Peyer's patch (tissue), 4 donors: Measurements from ENCODE around the gene MTUS2. TPM values are rescaled to one million over a fixed set of nuclear protein-coding genes. Genes with fewer than 3 reads are reported as not detected.

Experiments used
- DNase-seq, 3 donors: peaks; one replicate each; pipeline ENCODE4 v3.0.0-alpha.2; 2017 to 2019
- H3K27ac ChIP-seq, 4 donors: fragments of 200-600 bp; sonication (generic); one replicate each; pipeline ENCODE4 v1.5.1; 2016 to 2019
- H3K27me3 ChIP-seq, 2 donors: fragments of 200-600 bp; sonication (generic); one replicate each; pipeline ENCODE4 v1.5.1; 2019
- H3K36me3 ChIP-seq, 3 donors: fragments of 200-600 bp; sonication (generic); one replicate each; pipeline ENCODE4 v1.5.1; 2016 to 2019
- H3K4me1 ChIP-seq, 4 donors: fragments of 200-600 bp; sonication (generic); one replicate each; pipeline ENCODE4 v1.5.1; 2016 to 2019
- H3K4me3 ChIP-seq, 4 donors: fragments of 200-600 bp; sonication (generic); 1 replicate in 3 of 4; 2 replicates in 1 of 4; pipeline ENCODE4 v1.5.1; 2016 to 2019; ENCODE audit warnings: mild to moderate bottlenecking in 1 of 4
- H3K9me3 ChIP-seq, 4 donors: fragments of 200-600 bp; sonication (generic); one replicate each; pipeline ENCODE4 v1.5.1; 2016 to 2019; ENCODE audit warnings: mild to moderate bottlenecking in 1 of 4
- POLR2A ChIP-seq, 2 donors: fragments of 450-650 bp; IDR thresholded peaks; one replicate each; pipeline ENCODE4 v1.5.1; 2017; ENCODE audit warnings: antibody characterized with exemption in 2 of 2, mild to moderate bottlenecking in 2 of 2, moderate library complexity in 2 of 2
- total RNA-seq, 4 donors: library from RNA; depleted of rRNA; stranded (reverse); fragments of >200 nt; gene quantifications; one replicate each; pipeline ENCODE4 v1.1.0, GENCODE V29; 2016
- TF ChIP-seq, protein P1 (sequence below), 6 experiments: fragments of 450-650 bp in 4 of 6; fragments of 200-600 bp in 2 of 6; sonication (generic) in 1 of 6; IDR thresholded peaks; one replicate each; pipeline ENCODE4 v1.5.1; 2017 to 2019; ENCODE audit warnings: antibody characterized with exemption in 6 of 6, mild to moderate bottlenecking in 3 of 6, moderate library complexity in 1 of 6

Gene MTUS2
- total RNA-seq, 4 donors from 2014 or later = 0.13 to 0.28 (median 0.18) TPM; not detected in 1

DNA sequence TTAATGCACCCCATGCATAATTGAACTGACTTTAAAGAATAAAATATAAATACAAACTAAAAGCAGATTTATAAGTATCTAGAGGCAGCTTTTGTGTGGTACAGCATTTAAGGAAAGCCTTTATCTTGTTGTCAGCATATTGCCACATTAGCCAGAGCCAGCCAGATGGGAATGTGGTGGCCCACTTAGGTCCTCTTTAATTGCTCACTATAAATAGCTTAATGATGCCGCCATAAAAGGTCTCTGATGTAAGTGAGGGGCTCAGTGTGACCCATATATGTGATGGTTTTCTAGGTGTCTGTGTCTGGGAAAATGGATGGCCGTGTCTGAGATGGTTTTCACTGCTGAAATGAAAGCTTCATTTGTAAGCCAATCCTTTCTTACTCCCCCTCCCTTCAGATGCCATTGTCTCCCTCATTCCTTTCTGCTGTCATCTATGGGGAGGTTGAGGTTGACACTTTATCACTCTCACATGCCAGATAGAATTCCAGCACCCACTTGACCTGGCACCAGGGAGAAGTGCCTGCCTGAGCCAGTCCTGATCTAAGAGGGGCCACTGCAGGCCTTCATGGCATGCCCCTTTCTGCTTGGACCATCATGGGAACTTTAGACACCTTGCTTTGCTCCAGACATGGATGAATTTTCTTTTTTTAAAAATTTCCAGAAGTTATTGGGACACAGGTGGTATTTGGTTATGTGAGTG lies 135.3 kb downstream of the MTUS2 start:
- H3K4me3 ChIP-seq = no peak overlapping the region
- TF ChIP-seq, protein P1, sequence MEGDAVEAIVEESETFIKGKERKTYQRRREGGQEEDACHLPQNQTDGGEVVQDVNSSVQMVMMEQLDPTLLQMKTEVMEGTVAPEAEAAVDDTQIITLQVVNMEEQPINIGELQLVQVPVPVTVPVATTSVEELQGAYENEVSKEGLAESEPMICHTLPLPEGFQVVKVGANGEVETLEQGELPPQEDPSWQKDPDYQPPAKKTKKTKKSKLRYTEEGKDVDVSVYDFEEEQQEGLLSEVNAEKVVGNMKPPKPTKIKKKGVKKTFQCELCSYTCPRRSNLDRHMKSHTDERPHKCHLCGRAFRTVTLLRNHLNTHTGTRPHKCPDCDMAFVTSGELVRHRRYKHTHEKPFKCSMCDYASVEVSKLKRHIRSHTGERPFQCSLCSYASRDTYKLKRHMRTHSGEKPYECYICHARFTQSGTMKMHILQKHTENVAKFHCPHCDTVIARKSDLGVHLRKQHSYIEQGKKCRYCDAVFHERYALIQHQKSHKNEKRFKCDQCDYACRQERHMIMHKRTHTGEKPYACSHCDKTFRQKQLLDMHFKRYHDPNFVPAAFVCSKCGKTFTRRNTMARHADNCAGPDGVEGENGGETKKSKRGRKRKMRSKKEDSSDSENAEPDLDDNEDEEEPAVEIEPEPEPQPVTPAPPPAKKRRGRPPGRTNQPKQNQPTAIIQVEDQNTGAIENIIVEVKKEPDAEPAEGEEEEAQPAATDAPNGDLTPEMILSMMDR (IDR thresholded peaks at IDR 0.05) = no peak
- no peak for TF ChIP-seq POLR2A (IDR thresholded peaks at IDR 0.05)
- no peaks in the 10 kb centered on the region for H3K9me3 ChIP-seq
- H3K27me3 ChIP-seq = no peaks in the 10 kb centered on the region
- no peak overlapping the region for H3K27ac ChIP-seq
- H3K36me3 ChIP-seq = no peaks in the 10 kb centered on the region
- no peak for DNase-seq
- no peaks in the 10 kb centered on the region for H3K4me1 ChIP-seq

- DNase-seq = no peak
- no peaks in the 10 kb centered on the region for H3K4me1 ChIP-seq
- H3K27me3 ChIP-seq = no peaks in the 10 kb centered on the region
- no peaks in the 10 kb centered on the region for H3K36me3 ChIP-seq
- no peak overlapping the region for H3K27ac ChIP-seq
- no peaks in the 10 kb centered on the region for H3K9me3 ChIP-seq
- TF ChIP-seq, protein P1 (IDR thresholded peaks at IDR 0.05) = no peak
- no peak for TF ChIP-seq POLR2A (IDR thresholded peaks at IDR 0.05)
- H3K4me3 ChIP-seq = no peak overlapping the region
These were observed 137.9 kb downstream of the MTUS2 start for GRCh38 chr13:28958018-28958417.

GRCh38 chr13:28958441-28958840 lies 138.3 kb downstream of the MTUS2 start:
- DNase-seq = no peak
- TF ChIP-seq, protein P1 (IDR thresholded peaks at IDR 0.05) = no peak
- no peak for TF ChIP-seq POLR2A (IDR thresholded peaks at IDR 0.05)
- no peaks in the 10 kb centered on the region for H3K36me3 ChIP-seq
- no peaks in the 10 kb centered on the region for H3K27me3 ChIP-seq
- no peak overlapping the region for H3K27ac ChIP-seq
- no peak overlapping the region for H3K4me3 ChIP-seq
- H3K9me3 ChIP-seq = no peaks in the 10 kb centered on the region
- no peaks in the 10 kb centered on the region for H3K4me1 ChIP-seq

GRCh38 chr13:28964052-28964451 lies 143.9 kb downstream of the MTUS2 start:
- H3K4me3 ChIP-seq = no peak overlapping the region
- no peaks in the 10 kb centered on the region for H3K9me3 ChIP-seq
- no peak for DNase-seq
- H3K4me1 ChIP-seq = no peaks in the 10 kb centered on the region
- no peak overlapping the region for H3K27ac ChIP-seq
- H3K27me3 ChIP-seq = no peaks in the 10 kb centered on the region
- no peaks in the 10 kb centered on the region for H3K36me3 ChIP-seq
- TF ChIP-seq, protein P1 (IDR thresholded peaks at IDR 0.05) = no peak

GRCh38 chr13:28964803-28965202 lies 144.7 kb downstream of the MTUS2 start:
- H3K4me3 ChIP-seq = no peak overlapping the region
- H3K9me3 ChIP-seq = no peaks in the 10 kb centered on the region
- TF ChIP-seq, protein P1 (IDR thresholded peaks at IDR 0.05) = no peak
- no peak for TF ChIP-seq POLR2A (IDR thresholded peaks at IDR 0.05)
- DNase-seq = no peak
- no peaks in the 10 kb centered on the region for H3K36me3 ChIP-seq
- H3K27ac ChIP-seq = no peak overlapping the region
- H3K27me3 ChIP-seq = no peaks in the 10 kb centered on the region
- no peaks in the 10 kb centered on the region for H3K4me1 ChIP-seq
